Stimulated activated CD8-positive, alpha-beta memory T cell treated with anti-CD3 and anti-CD28 coated beads, Interleukin-4, amount 100 ng/mL, for 48 hours (primary cell): ENCODE results near the gene PPP1R1A.

Experiments
- DNase-seq: peaks from one replicate; pipeline ENCODE4 v3.0.0-alpha.2; 2020

Gene PPP1R1A, protein sequence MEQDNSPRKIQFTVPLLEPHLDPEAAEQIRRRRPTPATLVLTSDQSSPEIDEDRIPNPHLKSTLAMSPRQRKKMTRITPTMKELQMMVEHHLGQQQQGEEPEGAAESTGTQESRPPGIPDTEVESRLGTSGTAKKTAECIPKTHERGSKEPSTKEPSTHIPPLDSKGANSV

GRCh38 chr12:54588110-54588889 is at the start of gene PPP1R1A:
TSS of gene PPP1R1A (minus strand) at chr12:54588659. CDS start at chr12:54588488, 171 bp downstream.
- no peak for DNase-seq

DNA sequence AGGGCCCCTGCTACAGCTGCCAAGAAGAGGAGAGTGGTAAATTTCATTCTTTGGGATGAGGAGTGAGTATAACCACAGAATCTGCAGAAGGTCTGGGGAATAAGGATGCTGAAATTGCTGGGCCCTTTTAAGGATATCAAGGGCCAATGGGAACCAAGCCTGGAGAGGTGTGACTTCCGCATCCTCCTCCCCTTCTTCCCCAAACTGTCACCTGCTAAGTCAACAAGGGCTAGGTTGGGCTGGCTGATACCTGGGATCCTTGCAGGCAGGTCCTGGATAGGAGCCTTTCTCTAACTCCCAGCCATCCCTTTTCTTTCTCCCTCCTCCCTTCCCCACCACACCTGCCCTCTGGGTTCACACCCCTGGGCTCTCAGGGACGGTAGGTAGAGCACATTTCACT is 46.3 kb upstream of the PPP1R1A start, which contains the start of gene LACRT:
Gene LACRT (minus strand): TSS at position 101 of the 400 bp plus-strand sequence. CDS start 54 bp downstream, at position 47.
- no peak for DNase-seq

- DNase-seq = no peak
Measured at GRCh38 chr12:54631988-54632728, 43.7 kb upstream of the PPP1R1A start.

- DNase-seq = no peak
Measured at GRCh38 chr12:54631551-54631950, 43.1 kb upstream of the PPP1R1A start.

DNA sequence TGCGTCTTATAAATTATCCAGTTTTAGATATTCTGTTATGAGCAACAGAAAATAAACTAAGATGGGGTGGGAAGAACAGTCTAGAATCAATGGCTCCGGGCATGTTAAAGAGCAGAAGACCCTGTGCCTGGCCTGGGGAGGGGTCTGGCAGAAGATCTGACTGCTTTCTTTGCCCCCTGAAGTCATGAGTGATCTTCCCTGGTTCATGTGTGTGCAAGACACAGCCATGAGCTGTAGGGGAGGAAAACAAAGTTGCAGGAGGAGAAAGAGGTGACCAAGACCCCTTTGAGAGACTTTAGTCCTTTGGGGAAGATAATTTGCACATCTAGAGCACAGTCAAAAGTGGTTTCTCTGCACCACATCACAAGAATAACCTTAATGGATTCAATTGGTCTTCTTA is 41.5 kb upstream of the PPP1R1A start:
- DNase-seq = no peak

DNA sequence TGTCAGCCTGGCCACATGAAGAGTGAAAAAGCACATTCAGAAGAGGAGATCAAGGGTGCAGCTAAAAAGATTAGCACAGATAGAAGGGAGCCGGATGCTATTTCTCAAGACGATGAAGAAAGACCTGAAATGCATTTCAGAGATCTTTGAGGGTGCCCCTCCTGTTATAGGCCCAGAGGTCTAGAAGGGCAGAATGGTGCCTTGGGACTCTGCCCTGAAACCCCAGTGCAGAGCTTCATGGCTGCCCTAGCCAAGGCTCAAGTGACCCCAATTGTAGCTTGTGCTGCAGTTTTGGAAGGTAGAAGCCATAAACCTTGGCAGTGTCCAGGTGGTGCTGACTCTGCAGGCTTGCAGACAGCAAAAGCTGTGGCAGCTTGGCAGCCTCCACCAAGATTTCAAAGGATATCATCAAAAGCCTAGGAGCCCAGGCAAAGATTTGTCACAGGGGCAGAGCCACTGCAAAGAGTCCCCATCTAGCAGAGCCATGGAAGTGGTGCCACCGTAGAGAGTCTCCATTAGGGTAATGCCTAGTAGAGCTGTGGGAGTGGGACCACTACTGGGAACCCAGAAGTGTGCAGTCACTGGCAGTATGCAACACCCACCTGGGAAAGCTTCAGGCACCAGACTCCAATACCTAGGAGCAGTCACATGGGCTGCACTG is 39.9 kb upstream of the PPP1R1A start:
- DNase-seq = no peak

- no peak for DNase-seq
Measured at GRCh38 chr12:54627304-54627703, 38.8 kb upstream of the PPP1R1A start.

GRCh38 chr12:54625598-54625997 is 37.1 kb upstream of the PPP1R1A start:
- no peak for DNase-seq

DNA sequence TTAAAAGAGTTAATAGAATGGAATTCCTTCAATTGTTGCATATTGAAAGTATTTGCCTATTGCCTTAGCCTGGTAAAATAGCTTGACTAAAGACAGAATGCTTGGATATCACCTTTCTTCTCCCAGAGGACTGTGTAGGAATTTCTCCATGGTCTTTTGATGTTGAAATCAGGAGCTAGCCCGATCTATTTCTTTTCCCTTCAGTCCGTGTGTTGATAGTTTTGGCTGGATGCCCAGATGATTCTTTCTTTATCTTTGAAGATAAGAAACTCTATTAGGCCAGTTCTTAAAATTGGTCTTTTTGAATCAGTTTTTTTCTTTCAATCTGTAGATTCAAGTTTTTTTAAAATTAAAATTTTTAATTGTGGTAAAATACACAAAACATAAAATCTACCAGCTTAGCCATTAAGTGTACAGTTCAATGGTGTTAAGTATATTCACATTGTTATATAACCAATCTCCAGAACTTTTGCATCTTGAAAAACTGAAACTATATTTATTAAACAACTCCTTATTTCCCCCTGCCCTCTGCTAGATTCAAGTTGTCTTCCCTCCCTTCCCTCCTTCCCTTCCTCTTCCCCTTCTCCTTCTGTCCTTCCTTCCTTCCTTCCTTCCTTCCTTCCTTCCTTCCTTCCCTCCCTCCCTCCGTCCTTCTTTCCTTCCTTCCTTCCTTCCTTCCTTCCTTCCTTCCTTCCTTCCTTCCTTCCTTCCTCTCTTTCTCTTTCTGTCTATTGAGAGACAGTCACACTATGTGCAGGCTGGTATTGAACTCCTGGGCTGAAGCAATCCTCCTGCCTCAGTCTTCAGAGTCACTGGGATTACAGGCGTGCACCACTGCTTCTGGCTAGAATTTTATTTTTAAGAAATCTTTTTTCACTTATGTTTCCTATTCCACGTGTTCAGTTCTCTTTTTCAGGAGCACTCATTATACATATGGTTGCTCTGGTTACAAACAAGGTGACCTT is 36.1 kb upstream of the PPP1R1A start:
- no peak for DNase-seq

DNA sequence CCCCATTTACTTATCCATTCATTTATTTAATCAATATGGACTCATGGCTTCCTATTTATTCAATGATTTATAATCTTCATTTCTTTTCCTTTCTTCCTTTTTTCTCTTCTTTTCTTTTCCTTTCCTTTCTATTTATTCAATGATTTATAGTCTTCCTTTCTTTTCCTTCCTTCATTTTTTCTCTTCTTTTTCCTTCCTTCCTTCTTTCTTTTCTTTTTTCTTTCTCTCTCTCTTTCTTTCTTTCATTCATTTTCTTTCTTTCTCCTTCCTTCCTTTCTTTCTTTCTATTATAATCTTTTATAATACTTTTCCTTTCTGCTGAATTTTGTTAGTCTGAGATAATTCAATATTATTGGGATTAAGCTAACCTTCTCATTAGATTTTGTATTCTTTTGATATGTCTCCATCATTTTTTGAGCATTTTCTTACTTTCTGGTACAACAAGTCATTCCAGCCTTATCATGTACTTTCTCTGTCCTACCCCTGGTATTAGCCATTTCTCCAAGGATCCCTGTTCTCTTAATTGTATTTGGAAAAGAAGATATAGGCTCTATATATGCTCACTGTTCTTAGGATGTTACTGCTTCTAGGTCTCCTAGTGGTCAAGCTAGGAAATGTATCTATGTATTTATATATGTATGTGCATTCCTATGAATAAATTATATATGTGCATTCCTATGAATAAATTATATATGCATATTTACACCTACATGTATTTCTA is 34.2 kb upstream of the PPP1R1A start:
- DNase-seq = no peak

DNA sequence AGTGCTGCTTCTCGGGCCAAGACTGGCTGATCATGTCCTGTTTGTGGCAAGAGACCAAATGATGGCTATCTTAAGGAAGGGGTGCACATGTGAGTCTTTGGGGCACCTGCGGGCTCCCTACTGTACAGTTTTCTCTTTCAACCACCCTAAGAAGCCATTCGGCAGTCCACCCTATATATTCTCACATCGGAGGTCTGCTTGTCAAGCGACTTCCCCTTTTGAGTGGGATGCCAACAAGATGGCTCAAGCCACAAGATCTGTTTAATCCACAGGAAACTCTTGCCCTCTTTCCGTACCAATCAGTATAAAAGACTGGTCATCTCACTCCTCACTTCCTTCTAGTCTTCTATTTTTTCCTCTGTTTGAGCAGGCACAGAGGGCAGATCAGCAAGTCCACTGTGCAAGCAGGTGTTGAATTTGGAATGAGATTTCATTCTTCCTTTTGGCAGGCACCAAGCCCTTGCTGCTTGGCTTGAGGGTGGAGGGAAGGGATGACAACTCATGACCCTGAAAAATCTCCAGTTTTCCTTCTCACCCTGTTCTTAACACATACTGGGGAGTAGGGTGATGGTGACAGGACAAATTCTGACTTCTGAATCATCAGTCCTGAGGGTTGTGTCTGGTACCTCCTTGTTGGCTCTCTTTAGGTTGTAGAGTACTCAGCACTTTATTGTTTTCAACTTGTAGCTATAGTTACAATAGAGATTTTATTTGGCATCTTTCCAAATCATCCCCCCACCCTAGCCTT is 28.6 kb upstream of the PPP1R1A start:
- DNase-seq = no peak

- no peak for DNase-seq
Measured at GRCh38 chr12:54612225-54612750, 23.8 kb upstream of the PPP1R1A start.

DNA sequence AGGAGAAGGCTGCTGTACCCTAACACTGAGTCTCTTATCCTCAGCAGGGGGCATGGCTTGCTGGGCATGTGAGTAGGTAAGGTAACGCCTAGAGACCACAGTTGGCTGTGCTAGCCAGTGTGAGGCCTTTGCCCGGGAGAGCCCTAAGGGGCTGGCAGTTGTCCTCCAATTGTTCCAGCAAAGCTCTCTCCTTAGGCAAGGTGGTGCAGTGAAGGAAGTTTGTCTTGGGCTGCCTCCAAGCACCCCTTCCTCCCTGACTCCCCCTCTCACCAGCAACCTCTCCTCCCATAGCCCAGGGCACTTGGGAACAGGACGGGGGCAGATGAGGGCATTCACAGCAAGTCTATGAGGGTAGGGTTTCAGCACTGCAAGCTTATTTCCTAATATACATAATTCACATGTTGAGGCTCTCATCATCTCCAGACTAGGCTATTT is 23.3 kb upstream of the PPP1R1A start:
- DNase-seq = no peak

- DNase-seq = no peak
Measured at GRCh38 chr12:54608769-54609168, 20.3 kb upstream of the PPP1R1A start.

- no peak for DNase-seq
Measured at GRCh38 chr12:54608156-54608555, 19.7 kb upstream of the PPP1R1A start.

DNA sequence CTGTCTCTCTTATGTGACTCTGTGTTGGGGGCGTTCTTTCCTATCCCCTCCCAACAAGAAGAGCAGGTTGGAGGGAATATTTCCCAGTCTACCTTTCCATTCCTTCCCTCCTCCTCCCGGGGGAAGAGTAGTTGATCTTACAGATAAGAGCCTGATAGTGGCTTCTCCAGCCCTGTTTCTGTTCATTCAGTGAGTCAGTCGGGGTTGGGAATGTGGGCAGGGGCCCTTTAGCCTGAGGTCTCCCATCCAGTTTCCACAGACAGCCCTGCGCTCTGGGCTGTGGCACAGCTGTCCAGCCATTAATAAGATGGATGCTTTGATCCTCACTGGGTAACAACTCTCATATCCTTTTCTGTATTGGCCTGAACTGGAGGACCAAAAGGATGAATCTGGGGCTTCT is 18.1 kb upstream of the PPP1R1A start:
- no peak for DNase-seq

- DNase-seq = no peak
Measured at GRCh38 chr12:54605138-54605970, 16.9 kb upstream of the PPP1R1A start.

- no peak for DNase-seq
Measured at GRCh38 chr12:54604436-54604835, 16.0 kb upstream of the PPP1R1A start.

GRCh38 chr12:54603872-54604271 is 15.4 kb upstream of the PPP1R1A start:
- DNase-seq = peak; percentile 17
